ENCODE data around the gene TMEM254. TPM values are rescaled to one million over a fixed set of nuclear protein-coding genes. Genes with fewer than 3 reads are reported as not detected.
"Not testable (repeated sequence)": the region's sequence is repeated elsewhere in the genome, so short reads cannot be mapped to it uniquely, and the experiment has no call there.

The TMEM254 gene
- polyA plus RNA-seq, 1 experiment = 29.0 TPM

DNA sequence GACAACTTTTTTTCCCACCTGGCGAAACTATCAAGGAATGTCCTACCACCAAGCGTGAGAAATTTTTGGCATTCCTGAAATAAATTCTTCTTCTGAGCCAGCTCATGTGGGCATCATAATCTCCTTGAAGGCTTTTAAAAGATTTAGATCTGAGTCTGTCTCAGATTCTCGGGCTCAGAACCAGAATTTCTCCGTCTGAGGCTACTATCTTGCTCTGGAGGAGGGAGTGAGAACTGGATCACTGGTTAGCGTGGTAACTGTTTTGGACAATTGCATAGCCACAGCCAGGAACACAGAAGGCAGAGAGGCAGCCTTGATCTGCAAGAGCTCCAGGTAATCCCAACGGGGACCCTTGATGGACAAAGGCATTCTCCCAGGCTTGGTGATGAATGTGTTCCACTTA lies 53.0 kb downstream of the TMEM254 start:
- no peaks in the 10 kb centered on the region for H3K36me3 ChIP-seq (ENCODE audit: control insufficient read depth, insufficient read depth, low read length)
- no peak overlapping the region for H3K4me3 ChIP-seq (ENCODE audit: low read depth, low read length)
- H3K27me3 ChIP-seq (ENCODE audit: control insufficient read depth, insufficient read depth, low read length) = no peaks in the 10 kb centered on the region
- ChIA-PET POLR2A (no interaction called here), CTCF (interaction anchor here (0.7 kb wide), 1 partner anchor 9 kb away, joined by 3 read pairs; no protein-coding TSS in a partner anchor)
- no peak for DNase-seq (ENCODE audit: low read depth)
- TF ChIP-seq, protein P1, sequence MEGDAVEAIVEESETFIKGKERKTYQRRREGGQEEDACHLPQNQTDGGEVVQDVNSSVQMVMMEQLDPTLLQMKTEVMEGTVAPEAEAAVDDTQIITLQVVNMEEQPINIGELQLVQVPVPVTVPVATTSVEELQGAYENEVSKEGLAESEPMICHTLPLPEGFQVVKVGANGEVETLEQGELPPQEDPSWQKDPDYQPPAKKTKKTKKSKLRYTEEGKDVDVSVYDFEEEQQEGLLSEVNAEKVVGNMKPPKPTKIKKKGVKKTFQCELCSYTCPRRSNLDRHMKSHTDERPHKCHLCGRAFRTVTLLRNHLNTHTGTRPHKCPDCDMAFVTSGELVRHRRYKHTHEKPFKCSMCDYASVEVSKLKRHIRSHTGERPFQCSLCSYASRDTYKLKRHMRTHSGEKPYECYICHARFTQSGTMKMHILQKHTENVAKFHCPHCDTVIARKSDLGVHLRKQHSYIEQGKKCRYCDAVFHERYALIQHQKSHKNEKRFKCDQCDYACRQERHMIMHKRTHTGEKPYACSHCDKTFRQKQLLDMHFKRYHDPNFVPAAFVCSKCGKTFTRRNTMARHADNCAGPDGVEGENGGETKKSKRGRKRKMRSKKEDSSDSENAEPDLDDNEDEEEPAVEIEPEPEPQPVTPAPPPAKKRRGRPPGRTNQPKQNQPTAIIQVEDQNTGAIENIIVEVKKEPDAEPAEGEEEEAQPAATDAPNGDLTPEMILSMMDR (IDR thresholded peaks at IDR 0.05; ENCODE audit: insufficient read depth, low read depth, low read length) = no peak

DNA sequence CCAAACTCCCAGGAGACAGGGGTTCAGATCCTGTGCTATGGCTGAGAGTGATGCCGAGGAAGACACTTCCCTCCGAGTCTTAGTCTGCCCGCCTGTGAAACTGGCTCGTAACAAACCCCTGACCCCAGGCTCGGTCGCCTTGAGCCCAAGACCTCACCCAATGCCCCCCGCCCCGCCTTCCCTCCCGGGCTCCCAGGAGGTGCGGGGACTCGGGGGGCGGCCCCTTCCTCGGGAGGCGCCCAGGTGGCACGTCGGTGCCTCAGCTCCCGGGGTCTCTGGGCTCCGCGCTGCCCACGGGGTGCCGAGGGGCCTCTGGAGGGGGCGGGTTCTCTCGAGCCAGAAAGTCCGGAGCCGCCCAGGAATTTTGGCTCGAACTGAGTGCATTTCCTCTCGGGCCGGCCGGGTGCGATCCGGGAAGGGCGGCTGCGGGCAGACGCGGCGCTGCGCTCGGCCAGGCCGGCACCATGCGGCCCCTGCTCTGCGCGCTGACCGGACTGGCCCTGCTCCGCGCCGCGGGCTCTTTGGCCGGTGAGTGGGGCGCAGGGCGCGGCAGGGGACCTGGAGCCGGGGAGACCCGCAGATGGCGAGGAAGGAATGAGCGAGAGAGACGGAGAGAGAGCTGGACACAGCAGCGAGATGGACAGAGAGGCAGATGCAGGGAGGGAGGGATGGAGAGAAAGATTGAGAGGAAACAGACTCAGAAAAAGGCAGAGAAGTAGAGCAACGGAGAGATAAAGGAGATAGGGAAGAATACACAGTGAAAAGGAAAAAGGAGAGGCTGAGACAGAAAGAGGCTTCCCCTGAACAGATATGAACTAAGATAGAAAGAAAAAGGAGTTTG lies 54.1 kb downstream of the TMEM254 start, which contains the start of gene PLAC9:
Gene PLAC9, plus strand, starts transcription at position 432 of the 841 bp plus-strand sequence. Its CDS starts 33 bp downstream, at position 465.
- DNase-seq (ENCODE audit: low read depth) = no peak
- POLR2A ChIA-PET = no interaction called here
- CTCF ChIA-PET = interaction anchor here (1.0 kb wide), 1 partner anchor 15 kb away, joined by 4 read pairs; no protein-coding TSS in a partner anchor
- Histone ChIP-seq H3K4me3 (ENCODE audit: low read depth, low read length) (peak within 1 kb of the TSS; percentile 53), H3K36me3 (ENCODE audit: control insufficient read depth, insufficient read depth, low read length) (no peaks in the 10 kb centered on the region), H3K27me3 (ENCODE audit: control insufficient read depth, insufficient read depth, low read length) (no peaks in the 10 kb centered on the region)
- TF ChIP-seq, protein P1 (IDR thresholded peaks at IDR 0.05; ENCODE audit: insufficient read depth, low read depth, low read length) = no peak

DNA sequence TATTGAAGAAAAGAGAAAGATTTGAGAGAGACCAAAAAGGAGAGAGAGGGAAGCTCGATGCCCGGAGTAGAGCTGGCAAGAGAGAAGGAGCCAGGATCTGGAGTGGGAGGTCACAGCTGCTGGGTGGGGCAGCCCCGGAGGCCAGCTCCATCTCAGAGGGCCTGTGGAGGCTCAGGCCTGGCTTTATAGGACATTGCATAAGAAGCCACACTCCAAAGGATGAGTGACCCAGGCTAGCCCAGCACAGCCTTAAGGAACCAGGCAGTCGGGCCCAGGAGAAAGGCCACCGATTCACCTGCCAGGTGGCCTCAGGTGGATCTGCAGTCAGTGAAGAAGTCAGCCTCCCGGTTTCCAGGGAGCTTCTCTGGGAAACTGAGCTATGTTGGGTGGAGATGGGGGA lies 54.7 kb downstream of the TMEM254 start:
- POLR2A ChIA-PET = interaction anchor here (0.5 kb wide), 1 partner anchor 22 kb away, joined by 7 read pairs; no protein-coding TSS in a partner anchor
- no peak for DNase-seq (ENCODE audit: low read depth)
- Histone ChIP-seq H3K4me3 (ENCODE audit: low read depth, low read length) (peak overlapping the region; percentile 53), H3K27me3 (ENCODE audit: control insufficient read depth, insufficient read depth, low read length) (no peaks in the 10 kb centered on the region), H3K36me3 (ENCODE audit: control insufficient read depth, insufficient read depth, low read length) (no peaks in the 10 kb centered on the region)
- TF ChIP-seq, protein P1 (IDR thresholded peaks at IDR 0.05; ENCODE audit: insufficient read depth, low read depth, low read length) = no peak
- CTCF ChIA-PET = interaction anchor here (1.0 to 1.6 kb wide), 2 partner anchors 14 to 89 kb away, joined by 4 to 5 read pairs; no protein-coding TSS in a partner anchor

DNA sequence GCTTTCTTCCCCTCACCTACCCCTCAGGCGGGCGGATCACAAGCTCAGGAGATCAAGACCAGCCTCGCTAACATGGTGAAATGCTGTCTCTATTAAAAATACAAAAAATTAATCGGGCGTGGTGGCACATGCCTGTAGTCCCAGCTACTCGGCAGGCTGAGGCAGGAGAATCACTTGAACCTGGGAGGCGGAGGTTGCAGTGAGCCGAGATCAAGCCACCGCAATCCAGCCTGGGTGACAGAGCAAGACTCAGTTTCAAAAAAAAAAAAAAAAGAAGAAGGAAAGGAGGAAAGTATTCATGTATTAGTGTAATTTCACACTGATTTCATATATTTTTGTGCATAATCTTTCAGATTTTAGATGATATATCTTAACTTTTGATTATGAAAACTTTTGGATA lies 55.2 kb downstream of the TMEM254 start:
- H3K27me3 ChIP-seq (ENCODE audit: control insufficient read depth, insufficient read depth, low read length); DNase-seq (ENCODE audit: low read depth); H3K36me3 ChIP-seq (ENCODE audit: control insufficient read depth, insufficient read depth, low read length): not testable (repeated sequence)
- peak overlapping the region; percentile 53 for H3K4me3 ChIP-seq (ENCODE audit: low read depth, low read length)
- ChIA-PET POLR2A (interaction anchor here (0.5 kb wide), 1 partner anchor 23 kb away, joined by 7 read pairs; no protein-coding TSS in a partner anchor), CTCF (interaction anchor here (1.0 to 1.6 kb wide), 2 partner anchors 14 to 89 kb away, joined by 4 to 5 read pairs; no protein-coding TSS in a partner anchor)

DNA sequence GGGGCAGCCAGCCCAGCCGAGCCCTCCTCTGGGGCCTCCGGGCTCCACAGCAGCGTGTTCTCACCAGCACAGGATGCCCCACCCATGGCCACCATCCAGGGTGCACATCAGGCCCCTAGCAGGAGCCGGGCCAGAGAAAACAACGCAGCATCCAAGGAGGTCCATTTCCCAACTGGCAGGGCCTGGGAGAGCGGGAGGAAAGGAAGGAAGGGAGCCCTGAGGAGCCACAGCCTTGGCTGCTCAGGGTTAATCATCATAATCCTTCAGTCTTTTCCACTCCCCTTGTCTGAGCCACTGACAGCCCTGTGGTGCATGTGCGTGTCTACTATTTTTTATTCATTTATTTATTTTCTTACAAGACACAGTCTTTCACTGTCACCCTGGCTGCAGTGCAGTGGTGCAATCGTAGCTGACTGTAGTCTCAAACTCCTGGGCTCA lies 57.7 kb downstream of the TMEM254 start:
- ChIA-PET POLR2A (no interaction called here), CTCF (interaction anchor here (0.8 kb wide), 1 partner anchor 86 kb away, joined by 6 read pairs; no protein-coding TSS in a partner anchor)
- TF ChIP-seq, protein P1 (IDR thresholded peaks at IDR 0.05; ENCODE audit: insufficient read depth, low read depth, low read length) = no peak
- DNase-seq (ENCODE audit: low read depth) = peak; percentile 66
- Histone ChIP-seq H3K27me3 (ENCODE audit: control insufficient read depth, insufficient read depth, low read length) (no peaks in the 10 kb centered on the region), H3K36me3 (ENCODE audit: control insufficient read depth, insufficient read depth, low read length) (no peaks in the 10 kb centered on the region), H3K4me3 (ENCODE audit: low read depth, low read length) (no peak overlapping the region)
